HG03045 (cell line): ENCODE results near the gene VENTX.
"Not testable (repeated sequence)": the region's sequence is repeated elsewhere in the genome, so short reads cannot be mapped to it uniquely, and the experiment has no call there.

Experiments used
- ATAC-seq: cut with Tn5 transposase; IDR thresholded peaks from one replicate; pipeline ENCODE4 v1.9.1; 2021; ENCODE audit warnings: mild to moderate bottlenecking, moderate library complexity; ENCODE audit not compliant: unreplicated experiment

VENTX gene

GRCh38 chr10:133214468-133215410 is 22.9 kb upstream of the VENTX start:
- no peak for ATAC-seq

GRCh38 chr10:133215586-133215985 is 22.1 kb upstream of the VENTX start:
- ATAC-seq = no peak

- ATAC-seq = no peak
Observed at GRCh38 chr10:133216776-133217175, 20.9 kb upstream of the VENTX start.

GRCh38 chr10:133217800-133218589 is 19.7 kb upstream of the VENTX start:
- no peak for ATAC-seq

GRCh38 chr10:133218891-133219290 is 18.8 kb upstream of the VENTX start:
- no peak for ATAC-seq

GRCh38 chr10:133219782-133220181 is 17.9 kb upstream of the VENTX start:
- no peak for ATAC-seq

- no peak for ATAC-seq
Observed at GRCh38 chr10:133221331-133221730, 16.3 kb upstream of the VENTX start.

- ATAC-seq = not testable (repeated sequence)
Observed at GRCh38 chr10:133221756-133222155, 15.9 kb upstream of the VENTX start.

- ATAC-seq = no peak
Observed at GRCh38 chr10:133224076-133224475, 13.6 kb upstream of the VENTX start.

- ATAC-seq = no peak
Observed at GRCh38 chr10:133224756-133225372, 12.8 kb upstream of the VENTX start.

- ATAC-seq = no peak
Observed at GRCh38 chr10:133225707-133226191, 11.9 kb upstream of the VENTX start.

- ATAC-seq = no peak
Observed at GRCh38 chr10:133226251-133226808, 11.3 kb upstream of the VENTX start.

GRCh38 chr10:133227256-133227655 is 10.4 kb upstream of the VENTX start:
- no peak for ATAC-seq

- ATAC-seq = no peak
Observed at GRCh38 chr10:133229265-133230043, 8.2 kb upstream of the VENTX start.

- no peak for ATAC-seq
Observed at GRCh38 chr10:133230044-133230361, 7.7 kb upstream of the VENTX start, which contains the start of gene UTF1. Gene UTF1, plus strand, starts transcription at chr10:133230217. Its CDS starts 72 bp downstream, at chr10:133230289.

GRCh38 chr10:133230387-133231195 is 7.1 kb upstream of the VENTX start:
- no peak for ATAC-seq

GRCh38 chr10:133231244-133231945 is 6.3 kb upstream of the VENTX start:
- ATAC-seq = no peak

- no peak for ATAC-seq
Observed at GRCh38 chr10:133231946-133232574, 5.6 kb upstream of the VENTX start.
